Measurements from ENCODE around the gene CAP1. TPM values are rescaled to one million over a fixed set of nuclear protein-coding genes. Genes with fewer than 3 reads are reported as not detected.
A peak's percentile ranks its signal among the peaks of the same experiment; 100 is the strongest.

The CAP1 gene
- total and polyA plus RNA-seq, 9 of the 15 experiments (the other 6 are each of a cell fraction or from before 2014, with no cell fraction given): 230 to 658 (median 281) TPM

DNA sequence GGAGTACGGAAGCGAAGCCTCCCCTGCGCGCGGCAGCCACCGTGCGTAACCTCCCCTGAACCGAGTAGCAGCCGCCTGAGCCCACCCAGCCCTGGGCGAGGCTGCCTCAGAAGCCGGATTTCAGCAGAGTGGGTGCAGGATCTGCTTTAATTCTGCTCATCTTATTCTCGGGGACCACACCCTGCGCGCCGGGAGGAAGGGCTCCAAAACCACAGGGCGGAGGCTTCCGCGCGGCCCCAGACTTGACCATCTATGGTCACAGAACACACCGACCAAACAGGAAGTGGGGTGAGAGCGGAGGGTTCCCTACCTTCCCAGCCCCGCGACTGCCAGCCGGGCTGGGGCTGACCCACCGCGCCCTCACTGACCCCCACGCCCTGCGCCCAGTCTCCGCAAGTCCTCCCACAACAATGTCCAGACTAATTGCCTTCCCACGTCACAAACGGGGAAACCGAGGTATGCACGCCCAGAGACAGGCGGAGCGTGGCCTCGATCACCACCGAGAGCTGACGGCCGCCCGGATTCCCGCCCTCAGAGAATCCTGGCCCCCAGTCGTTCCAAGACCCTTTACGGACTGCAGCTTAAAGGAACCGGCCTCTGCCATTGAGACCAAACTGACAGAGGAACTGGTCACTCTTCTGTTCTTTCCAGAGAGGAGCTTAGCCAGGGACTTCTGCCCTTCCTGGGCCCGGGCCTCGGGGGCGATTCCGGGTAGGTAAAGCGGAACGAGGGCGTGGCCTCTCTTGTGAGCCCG lies 595 bp upstream of the CAP1 start (continued):
- TF ChIP-seq PHF20 (IDR thresholded peaks at IDR 0.05; ENCODE audit: partially characterized antibody) (peak; percentile 46), SMAD1 (IDR thresholded peaks at IDR 0.05; ENCODE audit: low read depth, low read length, partially characterized antibody) (peak; percentile 78), ZNF143 (CRISPR knock-in tag; IDR thresholded peaks at IDR 0.05) (no peak; the same call in 1 of the 2 replicates), CCAR2 (IDR thresholded peaks at IDR 0.05; ENCODE audit: low read depth, low read length) (no peak), ZNF609 (CRISPR knock-in tag; IDR thresholded peaks at IDR 0.05; ENCODE audit: borderline replicate concordance) (no peak), ZNF24 (IDR thresholded peaks at IDR 0.05) (peak; percentile 45; the same call in 1 of the 2 replicates), CHCHD3 (CRISPR knock-in tag; IDR thresholded peaks at IDR 0.05) (no peak)
- TF ChIP-seq, protein P1, sequence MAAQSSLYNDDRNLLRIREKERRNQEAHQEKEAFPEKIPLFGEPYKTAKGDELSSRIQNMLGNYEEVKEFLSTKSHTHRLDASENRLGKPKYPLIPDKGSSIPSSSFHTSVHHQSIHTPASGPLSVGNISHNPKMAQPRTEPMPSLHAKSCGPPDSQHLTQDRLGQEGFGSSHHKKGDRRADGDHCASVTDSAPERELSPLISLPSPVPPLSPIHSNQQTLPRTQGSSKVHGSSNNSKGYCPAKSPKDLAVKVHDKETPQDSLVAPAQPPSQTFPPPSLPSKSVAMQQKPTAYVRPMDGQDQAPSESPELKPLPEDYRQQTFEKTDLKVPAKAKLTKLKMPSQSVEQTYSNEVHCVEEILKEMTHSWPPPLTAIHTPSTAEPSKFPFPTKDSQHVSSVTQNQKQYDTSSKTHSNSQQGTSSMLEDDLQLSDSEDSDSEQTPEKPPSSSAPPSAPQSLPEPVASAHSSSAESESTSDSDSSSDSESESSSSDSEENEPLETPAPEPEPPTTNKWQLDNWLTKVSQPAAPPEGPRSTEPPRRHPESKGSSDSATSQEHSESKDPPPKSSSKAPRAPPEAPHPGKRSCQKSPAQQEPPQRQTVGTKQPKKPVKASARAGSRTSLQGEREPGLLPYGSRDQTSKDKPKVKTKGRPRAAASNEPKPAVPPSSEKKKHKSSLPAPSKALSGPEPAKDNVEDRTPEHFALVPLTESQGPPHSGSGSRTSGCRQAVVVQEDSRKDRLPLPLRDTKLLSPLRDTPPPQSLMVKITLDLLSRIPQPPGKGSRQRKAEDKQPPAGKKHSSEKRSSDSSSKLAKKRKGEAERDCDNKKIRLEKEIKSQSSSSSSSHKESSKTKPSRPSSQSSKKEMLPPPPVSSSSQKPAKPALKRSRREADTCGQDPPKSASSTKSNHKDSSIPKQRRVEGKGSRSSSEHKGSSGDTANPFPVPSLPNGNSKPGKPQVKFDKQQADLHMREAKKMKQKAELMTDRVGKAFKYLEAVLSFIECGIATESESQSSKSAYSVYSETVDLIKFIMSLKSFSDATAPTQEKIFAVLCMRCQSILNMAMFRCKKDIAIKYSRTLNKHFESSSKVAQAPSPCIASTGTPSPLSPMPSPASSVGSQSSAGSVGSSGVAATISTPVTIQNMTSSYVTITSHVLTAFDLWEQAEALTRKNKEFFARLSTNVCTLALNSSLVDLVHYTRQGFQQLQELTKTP (IDR thresholded peaks at IDR 0.05; ENCODE audit: low read depth in 1 of 2, partially characterized antibody in 2 of 2): peak in 1 of 2 experiments; percentile 78
- TF ChIP-seq, protein P2, sequence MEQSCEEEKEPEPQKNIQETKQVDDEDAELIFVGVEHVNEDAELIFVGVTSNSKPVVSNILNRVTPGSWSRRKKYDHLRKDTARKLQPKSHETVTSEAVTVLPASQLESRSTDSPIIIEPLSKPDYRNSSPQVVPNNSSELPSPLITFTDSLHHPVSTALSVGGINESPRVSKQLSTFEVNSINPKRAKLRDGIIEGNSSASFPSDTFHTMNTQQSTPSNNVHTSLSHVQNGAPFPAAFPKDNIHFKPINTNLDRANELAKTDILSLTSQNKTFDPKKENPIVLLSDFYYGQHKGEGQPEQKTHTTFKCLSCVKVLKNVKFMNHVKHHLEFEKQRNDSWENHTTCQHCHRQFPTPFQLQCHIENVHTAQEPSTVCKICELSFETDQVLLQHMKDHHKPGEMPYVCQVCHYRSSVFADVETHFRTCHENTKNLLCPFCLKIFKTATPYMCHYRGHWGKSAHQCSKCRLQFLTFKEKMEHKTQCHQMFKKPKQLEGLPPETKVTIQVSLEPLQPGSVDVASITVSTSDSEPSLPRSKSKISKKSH (CRISPR knock-in tag; IDR thresholded peaks at IDR 0.05): no peak
- TF ChIP-seq, protein P3, sequence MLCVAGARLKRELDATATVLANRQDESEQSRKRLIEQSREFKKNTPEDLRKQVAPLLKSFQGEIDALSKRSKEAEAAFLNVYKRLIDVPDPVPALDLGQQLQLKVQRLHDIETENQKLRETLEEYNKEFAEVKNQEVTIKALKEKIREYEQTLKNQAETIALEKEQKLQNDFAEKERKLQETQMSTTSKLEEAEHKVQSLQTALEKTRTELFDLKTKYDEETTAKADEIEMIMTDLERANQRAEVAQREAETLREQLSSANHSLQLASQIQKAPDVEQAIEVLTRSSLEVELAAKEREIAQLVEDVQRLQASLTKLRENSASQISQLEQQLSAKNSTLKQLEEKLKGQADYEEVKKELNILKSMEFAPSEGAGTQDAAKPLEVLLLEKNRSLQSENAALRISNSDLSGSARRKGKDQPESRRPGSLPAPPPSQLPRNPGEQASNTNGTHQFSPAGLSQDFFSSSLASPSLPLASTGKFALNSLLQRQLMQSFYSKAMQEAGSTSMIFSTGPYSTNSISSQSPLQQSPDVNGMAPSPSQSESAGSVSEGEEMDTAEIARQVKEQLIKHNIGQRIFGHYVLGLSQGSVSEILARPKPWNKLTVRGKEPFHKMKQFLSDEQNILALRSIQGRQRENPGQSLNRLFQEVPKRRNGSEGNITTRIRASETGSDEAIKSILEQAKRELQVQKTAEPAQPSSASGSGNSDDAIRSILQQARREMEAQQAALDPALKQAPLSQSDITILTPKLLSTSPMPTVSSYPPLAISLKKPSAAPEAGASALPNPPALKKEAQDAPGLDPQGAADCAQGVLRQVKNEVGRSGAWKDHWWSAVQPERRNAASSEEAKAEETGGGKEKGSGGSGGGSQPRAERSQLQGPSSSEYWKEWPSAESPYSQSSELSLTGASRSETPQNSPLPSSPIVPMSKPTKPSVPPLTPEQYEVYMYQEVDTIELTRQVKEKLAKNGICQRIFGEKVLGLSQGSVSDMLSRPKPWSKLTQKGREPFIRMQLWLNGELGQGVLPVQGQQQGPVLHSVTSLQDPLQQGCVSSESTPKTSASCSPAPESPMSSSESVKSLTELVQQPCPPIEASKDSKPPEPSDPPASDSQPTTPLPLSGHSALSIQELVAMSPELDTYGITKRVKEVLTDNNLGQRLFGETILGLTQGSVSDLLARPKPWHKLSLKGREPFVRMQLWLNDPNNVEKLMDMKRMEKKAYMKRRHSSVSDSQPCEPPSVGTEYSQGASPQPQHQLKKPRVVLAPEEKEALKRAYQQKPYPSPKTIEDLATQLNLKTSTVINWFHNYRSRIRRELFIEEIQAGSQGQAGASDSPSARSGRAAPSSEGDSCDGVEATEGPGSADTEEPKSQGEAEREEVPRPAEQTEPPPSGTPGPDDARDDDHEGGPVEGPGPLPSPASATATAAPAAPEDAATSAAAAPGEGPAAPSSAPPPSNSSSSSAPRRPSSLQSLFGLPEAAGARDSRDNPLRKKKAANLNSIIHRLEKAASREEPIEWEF (CRISPR knock-in tag; IDR thresholded peaks at IDR 0.05): no peak
